ENCODE data around the gene HSPB6.
A peak's percentile ranks its signal among the peaks of the same experiment; 100 is the strongest.
"Not testable (repeated sequence)": the region's sequence is repeated elsewhere in the genome, so short reads cannot be mapped to it uniquely, and the experiment has no call there.

Gene HSPB6

DNA sequence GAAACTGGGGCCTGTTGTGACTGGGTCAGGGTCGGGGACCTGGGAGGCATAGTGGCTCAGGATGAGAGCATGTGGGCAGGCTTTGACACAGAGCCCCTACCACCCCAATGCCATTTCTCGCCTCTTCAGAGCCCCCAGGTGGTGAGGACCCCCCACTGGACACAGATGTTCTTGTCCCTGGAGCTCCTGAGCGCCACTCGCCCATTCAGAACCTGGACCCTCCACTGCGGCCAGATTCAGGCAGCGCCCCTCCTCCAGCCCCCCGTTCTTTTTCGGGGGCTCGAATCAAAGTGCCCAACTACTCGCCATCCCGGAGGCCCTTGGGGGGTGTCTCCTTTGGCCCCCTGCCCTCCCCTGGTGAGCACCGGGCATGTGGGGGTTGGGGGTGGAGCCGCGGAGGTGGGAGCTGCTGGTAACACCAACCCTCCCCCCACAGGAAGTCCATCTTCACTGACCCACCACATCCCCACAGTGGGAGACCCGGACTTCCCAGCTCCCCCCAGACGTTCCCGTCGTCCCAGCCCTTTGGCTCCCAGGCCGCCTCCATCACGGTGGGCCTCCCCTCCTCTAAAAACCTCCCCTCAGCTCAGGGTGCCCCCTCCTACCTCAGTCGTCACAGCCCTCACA lies 24.9 kb downstream of the HSPB6 start:
- DNase-seq (ENCODE audit: low read depth in 3 of 3) = no peak

DNA sequence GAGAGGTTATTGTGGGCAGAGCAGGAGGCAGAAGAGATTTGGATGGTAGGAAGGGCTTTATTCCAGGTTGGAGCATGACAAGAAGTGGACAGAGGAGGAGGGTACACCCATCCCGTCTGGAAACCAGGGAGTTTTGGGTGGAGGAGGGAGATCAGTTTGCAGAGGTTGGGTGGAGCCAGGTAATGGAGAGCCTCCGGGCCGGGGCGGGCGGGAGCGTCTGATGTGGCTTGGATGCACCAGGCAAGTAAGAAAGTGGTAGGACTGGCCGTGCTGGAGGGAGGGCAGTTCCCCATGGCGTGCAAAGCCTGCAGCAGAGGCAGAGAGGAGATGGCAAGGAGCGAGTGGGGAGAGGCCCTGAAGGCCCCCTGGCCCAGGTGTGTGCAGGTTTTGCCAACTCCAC lies 25.5 kb downstream of the HSPB6 start:
- no peak for DNase-seq (ENCODE audit: low read depth in 3 of 3)

DNA sequence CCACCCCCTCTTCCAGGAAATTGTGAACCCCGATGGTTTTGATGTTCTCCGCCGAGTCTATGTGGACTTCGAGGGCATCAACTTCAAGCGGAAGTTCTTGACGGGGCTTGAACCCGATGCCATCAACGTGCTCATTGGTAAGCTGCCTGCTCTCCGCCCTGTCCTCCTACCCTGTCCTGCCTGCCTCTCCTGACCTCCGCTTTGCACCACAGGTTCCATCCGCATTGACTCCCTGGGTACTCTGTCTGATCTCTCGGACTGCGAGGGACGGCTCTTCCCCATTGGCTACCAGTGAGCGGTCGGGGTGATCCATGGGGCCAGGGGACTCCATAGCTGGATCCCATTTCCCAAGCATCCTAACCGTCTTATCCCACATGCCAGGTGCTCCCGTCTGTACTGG lies 26.5 kb downstream of the HSPB6 start:
- no peak for DNase-seq (ENCODE audit: low read depth in 3 of 3)

DNA sequence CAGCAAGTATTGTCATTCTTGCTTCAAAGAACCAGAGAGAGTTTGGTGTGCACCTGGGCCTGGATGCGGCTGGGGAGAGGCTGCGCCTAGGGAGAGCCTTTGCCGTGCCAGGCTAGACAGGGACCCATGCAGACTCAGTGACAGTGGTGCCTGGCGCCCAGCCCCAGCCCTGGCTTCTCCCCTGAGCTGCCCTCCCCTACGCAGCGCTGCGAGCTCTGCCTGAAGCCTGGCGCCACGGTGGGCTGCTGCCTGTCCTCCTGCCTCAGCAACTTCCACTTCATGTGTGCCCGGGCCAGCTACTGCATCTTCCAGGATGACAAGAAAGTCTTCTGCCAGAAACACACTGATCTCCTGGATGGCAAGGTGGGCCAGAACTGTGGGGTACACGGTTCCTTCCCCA lies 27.1 kb downstream of the HSPB6 start:
- DNase-seq (ENCODE audit: low read depth in 3 of 3) = no peak

DNA sequence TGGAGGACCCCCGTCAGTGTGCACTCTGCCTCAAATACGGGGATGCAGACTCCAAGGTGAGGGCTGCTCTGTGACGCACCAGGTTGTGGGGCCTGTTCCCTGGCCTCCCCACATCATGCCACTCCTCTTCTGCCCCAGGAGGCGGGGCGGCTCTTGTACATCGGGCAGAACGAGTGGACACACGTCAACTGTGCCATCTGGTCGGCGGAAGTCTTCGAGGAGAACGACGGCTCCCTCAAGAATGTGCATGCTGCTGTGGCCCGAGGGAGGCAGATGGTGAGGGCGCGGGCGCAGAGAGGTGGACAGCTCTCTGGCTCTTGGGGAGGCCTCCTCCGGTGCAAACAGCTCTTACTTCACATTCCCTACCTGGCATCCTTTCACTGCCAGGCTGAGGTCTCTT lies 27.8 kb downstream of the HSPB6 start:
- no peak for DNase-seq (ENCODE audit: low read depth in 3 of 3)

DNA sequence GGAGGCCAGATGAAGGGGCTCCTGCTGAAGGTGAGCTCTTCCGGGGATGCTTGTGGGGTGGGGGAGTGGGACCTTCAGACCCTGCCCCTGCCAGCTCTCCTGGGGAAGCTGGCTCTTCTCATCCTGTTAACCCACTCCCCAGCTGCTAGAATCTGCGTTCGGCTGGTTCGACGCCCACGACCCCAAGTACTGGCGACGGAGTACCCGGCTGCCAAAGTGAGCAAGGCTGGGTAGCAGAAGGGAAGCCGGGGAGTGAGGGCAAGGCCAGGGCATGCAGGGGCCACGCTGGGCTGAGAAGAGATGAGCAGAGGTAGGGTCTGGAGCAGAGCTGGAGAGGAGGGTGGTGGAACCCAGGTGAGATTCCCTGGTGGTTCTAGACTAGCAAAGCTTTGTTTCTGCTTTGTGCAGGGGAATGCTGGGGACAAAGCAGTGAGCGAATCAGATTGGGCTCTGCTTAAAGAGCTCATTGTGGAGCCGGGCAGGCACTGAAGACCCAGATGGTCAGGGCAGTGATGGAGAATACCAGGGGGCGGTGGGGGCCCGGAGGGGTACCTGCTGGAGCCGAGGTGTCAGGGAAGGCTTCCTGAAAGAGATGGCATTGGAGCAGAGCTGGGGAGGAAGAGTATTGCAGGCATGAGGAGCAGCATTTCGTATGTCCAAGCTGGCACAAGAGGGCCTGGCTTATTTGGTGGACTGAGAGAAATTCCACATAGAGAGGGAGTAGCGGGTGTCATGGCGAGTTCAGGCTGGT lies 28.7 kb downstream of the HSPB6 start:
- DNase-seq (ENCODE audit: low read depth in 3 of 3) = no peak

DNA sequence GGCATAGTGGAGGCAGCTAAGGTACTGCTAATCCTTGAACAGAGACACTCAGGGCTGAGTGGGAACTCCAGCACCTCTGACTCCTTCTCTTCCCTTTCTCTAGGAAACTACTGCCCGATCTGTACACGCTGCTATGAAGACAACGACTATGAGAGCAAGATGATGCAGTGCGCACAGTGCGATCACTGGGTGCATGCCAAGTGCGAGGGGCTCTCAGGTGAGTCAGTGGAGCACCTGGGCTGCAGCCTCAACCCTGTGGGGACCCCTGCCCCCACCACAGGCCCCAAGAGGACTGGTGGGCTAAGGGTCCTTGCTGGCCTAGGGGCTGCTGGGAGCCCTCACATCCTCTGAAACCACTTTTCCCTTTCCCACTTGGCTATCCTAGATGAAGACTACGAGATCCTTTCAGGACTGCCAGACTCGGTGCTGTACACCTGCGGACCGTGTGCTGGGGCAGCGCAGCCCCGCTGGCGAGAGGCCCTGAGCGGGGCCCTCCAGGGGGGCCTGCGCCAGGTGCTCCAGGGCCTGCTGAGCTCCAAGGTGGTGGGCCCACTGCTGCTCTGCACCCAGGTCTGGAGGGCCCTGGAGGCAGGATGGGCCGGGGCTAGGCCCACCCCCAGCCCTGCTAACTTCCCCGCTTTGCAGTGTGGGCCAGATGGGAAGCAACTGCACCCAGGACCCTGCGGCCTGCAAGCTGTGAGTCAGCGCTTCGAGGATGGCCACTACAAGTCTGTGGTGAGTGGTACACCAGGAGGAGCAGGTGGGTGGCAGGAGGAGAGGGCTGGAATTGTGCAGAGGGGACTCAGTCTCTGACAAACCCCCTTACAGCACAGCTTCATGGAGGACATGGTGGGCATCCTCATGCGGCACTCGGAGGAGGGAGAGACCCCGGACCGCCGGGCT lies 29.5 kb downstream of the HSPB6 start:
- no peak for DNase-seq (ENCODE audit: low read depth in 3 of 3)

DNA sequence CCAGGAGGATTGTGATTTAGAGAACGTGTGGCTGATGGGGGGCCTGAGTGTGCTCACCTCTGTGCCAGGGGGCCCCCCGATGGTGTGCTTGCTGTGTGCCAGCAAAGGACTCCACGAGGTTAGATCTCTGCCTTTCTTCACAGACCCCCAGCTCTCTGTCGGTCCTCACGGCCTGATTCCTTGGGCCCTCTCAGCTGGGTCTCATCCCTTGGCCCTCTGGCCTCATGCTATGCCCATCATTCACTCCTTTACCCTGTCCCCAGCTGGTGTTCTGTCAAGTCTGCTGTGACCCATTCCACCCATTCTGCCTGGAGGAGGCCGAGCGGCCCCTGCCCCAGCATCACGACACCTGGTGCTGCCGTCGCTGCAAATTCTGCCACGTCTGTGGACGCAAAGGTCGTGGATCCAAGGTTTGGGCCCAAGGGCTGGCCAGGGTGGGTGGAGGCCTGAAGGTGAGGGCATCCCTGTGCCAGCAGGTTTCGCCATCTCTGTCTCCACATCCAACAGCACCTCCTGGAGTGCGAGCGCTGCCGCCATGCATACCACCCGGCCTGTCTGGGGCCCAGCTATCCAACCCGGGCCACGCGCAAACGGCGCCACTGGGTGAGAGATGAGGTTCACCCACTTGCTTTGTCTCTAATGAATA lies 31.5 kb downstream of the HSPB6 start:
- DNase-seq (ENCODE audit: low read depth in 3 of 3) = no peak

DNA sequence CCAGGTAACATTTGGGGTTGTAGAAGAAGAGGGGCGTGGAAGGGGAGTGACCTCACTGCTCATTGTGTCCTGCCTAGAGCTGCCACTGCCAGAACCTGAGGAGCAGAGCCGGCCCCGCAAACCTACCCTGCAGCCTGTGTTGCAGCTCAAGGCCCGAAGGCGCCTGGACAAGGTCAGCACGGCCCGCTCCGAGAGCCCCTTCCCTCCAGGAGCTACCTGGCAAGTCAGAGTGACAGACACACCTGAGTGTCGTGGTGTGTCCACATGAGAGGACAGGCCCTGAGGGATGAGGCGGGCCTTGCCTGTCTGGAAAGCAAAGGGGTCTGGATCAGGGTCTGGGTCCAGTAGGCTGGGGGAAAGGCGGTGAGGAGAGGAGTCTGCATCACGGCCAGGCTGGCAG lies 32.3 kb downstream of the HSPB6 start:
- DNase-seq (ENCODE audit: low read depth in 3 of 3) = no peak

DNA sequence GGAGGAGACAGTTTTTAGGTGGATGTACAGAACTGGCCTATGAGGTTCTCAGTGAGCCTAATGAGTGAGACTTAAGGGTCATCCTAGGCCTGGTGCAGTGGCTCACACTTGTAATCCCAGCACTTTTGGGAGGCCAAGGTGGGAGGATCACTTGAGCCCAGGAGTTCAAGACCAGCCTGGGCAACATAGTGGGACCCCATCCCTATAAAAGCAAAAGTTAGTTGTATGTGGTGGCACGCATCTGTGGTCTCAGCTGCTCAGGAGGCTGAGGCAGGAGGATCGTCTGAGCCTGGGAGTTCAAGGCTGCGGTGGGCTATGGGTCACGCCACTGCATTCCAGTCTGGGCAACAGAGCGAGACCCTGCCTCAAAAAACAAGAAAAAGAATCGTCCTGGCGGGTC lies 32.7 kb downstream of the HSPB6 start:
- not testable (repeated sequence) for DNase-seq (ENCODE audit: low read depth in 3 of 3)

DNA sequence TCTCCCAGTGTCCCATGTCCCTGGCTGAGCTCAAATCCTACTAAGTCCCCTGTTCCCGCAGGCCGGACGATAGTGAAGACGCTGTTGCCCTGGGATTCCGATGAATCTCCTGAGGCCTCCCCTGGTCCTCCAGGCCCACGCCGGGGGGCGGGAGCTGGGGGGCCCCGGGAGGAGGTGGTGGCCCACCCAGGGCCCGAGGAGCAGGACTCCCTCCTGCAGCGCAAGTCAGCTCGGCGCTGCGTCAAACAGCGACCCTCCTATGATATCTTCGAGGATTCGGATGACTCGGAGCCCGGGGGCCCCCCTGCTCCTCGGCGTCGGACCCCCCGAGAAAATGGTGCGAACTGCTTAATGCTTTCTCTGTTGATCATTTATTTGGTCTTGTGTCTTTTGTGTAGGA lies 33.2 kb downstream of the HSPB6 start:
- no peak for DNase-seq (ENCODE audit: low read depth in 3 of 3)

DNA sequence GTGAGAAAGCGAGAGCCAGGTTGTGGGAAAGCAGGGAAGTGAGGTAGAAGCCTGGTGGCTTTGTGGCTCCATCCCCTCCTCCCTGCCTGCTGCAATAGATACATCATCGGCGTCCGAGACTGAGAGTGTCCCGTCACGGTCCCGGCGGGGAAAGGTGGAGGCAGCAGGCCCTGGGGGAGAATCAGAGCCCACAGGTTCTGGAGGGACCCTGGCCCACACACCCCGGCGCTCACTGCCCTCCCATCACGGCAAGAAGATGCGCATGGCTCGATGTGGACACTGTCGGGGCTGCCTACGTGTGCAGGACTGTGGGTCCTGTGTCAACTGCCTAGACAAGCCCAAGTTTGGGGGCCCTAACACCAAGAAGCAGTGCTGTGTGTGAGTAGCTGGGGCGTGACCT lies 33.9 kb downstream of the HSPB6 start:
- DNase-seq (ENCODE audit: low read depth in 3 of 3) = no peak

DNA sequence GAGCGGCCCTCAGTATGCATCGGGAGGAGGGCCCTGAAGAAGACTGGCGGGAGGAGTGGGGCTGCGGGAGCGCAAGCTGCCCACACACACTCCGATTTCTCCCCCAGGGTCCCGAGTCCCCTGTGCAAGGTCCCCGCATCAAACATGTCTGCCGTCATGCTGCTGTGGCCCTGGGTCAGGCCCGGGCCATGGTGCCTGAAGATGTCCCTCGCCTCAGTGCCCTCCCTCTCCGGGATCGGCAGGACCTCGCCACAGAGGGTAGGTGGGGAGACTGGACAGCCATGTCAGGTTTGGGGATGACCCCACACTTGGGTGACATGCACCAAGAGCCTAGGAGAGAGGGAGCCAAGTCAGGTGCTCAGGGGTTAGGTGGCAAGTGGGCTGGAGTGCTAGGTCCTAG lies 34.4 kb downstream of the HSPB6 start:
- no peak for DNase-seq (ENCODE audit: low read depth in 3 of 3)

DNA sequence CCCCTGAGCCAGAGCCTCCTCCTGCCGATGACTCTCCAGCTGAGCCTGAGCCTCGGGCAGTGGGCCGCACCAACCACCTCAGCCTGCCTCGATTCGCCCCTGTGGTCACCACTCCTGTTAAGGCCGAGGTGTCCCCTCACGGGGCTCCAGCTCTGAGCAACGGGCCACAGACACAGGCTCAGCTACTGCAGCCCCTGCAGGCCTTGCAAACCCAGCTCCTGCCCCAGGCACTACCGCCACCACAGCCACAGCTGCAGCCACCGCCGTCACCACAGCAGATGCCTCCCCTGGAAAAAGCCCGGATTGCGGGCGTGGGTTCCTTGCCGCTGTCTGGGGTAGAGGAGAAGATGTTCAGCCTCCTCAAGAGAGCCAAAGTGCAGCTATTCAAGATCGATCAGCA lies 35.5 kb downstream of the HSPB6 start:
- DNase-seq (ENCODE audit: low read depth in 3 of 3) = no peak

DNA sequence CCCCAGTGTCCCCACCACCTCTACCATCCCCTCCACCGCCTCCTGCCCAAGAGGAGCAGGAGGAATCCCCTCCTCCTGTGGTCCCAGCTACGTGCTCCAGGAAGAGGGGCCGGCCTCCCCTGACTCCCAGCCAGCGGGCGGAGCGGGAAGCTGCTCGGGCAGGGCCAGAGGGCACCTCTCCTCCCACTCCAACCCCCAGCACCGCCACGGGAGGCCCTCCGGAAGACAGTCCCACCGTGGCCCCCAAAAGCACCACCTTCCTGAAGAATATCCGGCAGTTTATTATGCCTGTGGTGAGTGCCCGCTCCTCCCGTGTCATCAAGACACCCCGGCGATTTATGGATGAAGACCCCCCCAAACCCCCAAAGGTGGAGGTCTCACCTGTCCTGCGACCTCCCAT lies 36.2 kb downstream of the HSPB6 start:
- no peak for DNase-seq (ENCODE audit: low read depth in 3 of 3)

DNA sequence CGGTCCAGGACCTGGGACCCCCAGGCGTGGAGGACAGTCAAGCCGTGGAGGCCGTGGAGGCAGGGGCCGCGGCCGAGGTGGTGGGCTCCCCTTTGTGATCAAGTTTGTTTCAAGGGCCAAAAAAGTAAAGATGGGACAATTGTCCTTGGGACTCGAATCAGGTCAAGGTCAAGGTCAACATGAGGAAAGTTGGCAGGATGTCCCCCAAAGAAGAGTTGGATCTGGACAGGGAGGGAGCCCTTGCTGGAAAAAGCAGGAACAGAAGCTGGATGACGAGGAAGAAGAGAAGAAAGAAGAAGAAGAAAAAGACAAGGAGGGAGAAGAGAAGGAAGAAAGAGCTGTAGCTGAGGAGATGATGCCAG lies 36.7 kb downstream of the HSPB6 start:
- no peak for DNase-seq (ENCODE audit: low read depth in 3 of 3)

DNA sequence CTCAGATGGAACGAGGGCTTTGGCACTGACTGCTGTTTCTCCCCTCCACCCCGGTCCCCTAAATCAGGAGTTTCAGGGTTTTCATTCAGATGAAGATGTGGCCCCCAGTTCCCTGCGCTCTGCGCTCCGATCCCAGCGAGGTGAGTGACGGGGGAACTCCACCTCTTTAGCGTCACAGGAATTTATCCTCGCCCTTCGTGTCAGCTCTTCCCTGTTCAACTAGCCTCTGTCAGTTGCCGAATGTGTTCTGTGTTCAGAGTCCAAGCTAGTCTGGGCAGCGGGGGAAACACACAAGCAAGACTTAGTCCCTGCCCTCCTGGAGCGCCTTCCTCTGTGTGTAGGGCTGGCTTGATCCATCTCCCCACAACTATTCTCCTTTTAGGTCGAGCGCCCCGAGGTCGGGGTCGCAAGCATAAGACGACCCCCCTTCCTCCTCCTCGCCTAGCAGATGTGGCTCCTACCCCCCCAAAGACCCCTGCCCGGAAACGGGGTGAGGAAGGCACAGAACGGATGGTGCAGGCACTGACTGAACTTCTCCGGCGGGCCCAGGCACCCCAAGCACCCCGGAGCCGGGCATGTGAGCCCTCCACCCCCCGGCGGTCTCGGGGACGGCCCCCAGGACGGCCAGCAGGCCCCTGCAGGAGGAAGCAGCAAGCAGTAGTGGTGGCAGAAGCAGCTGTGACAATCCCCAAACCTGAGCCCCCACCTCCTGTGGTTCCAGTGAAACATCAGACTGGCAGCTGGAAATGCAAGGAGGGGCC lies 37.2 kb downstream of the HSPB6 start:
- no peak for DNase-seq (ENCODE audit: low read depth in 3 of 3)

DNA sequence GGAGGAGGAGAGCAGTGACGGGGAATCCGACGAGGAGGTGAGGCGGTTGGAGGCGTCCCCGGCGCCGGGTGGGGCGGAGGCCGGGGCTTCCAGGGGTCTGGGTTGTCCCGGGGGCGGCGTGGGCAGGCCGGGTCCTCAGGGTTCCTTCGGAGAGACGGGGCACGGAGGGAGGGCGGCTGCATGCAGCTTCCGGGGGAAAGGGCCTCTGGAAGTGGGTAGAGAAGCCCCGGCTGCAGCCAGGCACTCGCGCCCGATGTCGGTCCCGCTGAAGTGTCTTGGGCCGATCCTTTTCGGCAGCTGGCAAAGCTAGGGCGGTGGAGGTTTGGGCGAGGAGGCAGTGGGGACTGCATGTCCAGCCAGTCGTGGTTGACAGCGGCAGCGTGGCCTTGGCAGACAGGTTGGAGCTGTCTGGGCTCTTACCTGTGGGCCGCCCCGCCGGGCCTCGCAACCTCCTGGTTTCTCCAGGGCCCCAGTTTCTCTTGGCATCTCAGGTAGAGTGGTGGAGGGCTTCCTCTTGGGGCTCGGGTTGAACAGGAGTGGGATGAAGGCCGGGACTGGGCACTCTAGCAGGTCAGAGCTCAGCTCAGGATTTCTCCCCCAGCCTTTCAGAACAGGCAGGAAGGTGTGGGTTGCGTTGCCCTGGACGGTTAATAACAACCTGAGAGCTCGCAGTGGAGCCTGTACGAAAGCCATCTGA lies 38.3 kb downstream of the HSPB6 start:
- DNase-seq (ENCODE audit: low read depth in 3 of 3) = peak in 2 of 3 experiments; percentile 45 to 51

DNA sequence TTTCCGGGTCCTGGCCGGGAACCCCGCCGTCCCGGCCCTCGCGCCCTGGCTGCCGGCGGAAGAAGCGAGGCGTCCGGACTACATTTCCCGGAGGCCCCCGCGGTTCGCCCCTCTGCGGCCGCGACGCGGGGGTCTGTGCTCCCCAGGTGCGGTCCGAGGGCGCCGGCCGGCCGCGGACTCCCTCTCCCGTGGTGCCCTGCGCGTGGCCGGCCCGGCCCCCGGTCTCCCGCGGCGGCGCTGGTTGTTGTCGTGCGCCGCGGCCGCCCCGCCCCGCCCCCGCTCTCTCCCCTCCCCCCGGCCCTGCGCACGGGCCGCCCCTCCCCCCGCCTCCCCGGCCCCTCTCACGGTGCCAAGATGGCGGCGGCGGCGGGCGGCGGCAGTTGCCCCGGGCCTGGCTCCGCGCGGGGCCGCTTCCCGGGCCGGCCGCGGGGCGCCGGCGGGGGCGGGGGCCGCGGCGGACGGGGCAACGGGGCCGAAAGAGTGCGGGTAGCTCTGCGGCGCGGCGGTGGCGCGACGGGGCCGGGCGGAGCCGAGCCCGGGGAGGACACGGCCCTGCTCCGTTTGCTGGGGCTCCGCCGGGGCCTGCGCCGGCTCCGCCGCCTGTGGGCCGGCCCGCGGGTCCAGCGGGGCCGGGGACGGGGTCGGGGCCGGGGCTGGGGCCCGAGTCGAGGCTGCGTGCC lies 39.0 kb downstream of the HSPB6 start, which contains the start of gene KMT2B:
Gene KMT2B (plus strand): TSS at position 339 of the 680 bp plus-strand sequence. CDS start 16 bp downstream, at position 355.
- DNase-seq (ENCODE audit: low read depth in 3 of 3) = peak in 1 of 3 experiments; percentile 54

Measured in stimulated activated CD4-positive, alpha-beta T cell treated with anti-CD3 and anti-CD28 coated beads, TNF-alpha, amount 100 ng/mL, for 4 hours (primary cell).